AG09309 (cell line): ENCODE data around the gene MALRD1.
"Not testable (repeated sequence)": the region's sequence is repeated elsewhere in the genome, so short reads cannot be mapped to it uniquely, and the experiment has no call there.

Source experiments
- DNase-seq: peaks from one replicate; pipeline ENCODE4 v3.0.0-alpha.2; 2010; ENCODE audit warnings: low read depth
- H3K4me3 ChIP-seq: 2 replicates; pipeline ENCODE4 v1.5.1; 2011; ENCODE audit warnings: mild to moderate bottlenecking, low read depth, low read length, moderate library complexity; ENCODE audit not compliant: control insufficient read depth
- TF ChIP-seq, protein P1 (sequence below): IDR thresholded peaks from 2 replicates; pipeline ENCODE4 v1.5.1; 2011; ENCODE audit warnings: mild to moderate bottlenecking, low read depth, low read length, inconsistent platforms; ENCODE audit not compliant: insufficient read depth, control insufficient read depth; ENCODE audit errors: missing control alignments

MALRD1 gene

DNA sequence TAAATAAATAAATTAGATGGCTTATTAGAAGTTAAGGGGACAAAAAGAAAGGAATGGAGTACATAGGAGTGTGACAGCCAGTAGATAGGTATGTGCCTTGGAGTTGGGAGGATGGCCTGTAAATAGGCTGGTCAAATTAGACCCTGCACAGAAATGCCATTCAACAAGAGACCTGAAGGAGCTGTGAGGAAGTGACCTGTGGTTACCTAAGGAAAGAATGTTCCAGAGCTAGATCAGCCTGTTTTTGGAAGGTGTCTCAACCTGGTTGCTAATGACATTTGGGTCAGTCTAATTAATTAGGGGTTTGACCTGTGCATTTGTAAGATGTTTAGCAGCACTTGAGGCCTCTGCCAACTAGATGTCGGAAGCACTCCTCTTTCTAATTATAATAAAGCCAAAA, 452.4 kb downstream of the MALRD1 start:
- no peak for DNase-seq
- no peak overlapping the region for H3K4me3 ChIP-seq
- TF ChIP-seq, protein P1, sequence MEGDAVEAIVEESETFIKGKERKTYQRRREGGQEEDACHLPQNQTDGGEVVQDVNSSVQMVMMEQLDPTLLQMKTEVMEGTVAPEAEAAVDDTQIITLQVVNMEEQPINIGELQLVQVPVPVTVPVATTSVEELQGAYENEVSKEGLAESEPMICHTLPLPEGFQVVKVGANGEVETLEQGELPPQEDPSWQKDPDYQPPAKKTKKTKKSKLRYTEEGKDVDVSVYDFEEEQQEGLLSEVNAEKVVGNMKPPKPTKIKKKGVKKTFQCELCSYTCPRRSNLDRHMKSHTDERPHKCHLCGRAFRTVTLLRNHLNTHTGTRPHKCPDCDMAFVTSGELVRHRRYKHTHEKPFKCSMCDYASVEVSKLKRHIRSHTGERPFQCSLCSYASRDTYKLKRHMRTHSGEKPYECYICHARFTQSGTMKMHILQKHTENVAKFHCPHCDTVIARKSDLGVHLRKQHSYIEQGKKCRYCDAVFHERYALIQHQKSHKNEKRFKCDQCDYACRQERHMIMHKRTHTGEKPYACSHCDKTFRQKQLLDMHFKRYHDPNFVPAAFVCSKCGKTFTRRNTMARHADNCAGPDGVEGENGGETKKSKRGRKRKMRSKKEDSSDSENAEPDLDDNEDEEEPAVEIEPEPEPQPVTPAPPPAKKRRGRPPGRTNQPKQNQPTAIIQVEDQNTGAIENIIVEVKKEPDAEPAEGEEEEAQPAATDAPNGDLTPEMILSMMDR = no peak

DNA sequence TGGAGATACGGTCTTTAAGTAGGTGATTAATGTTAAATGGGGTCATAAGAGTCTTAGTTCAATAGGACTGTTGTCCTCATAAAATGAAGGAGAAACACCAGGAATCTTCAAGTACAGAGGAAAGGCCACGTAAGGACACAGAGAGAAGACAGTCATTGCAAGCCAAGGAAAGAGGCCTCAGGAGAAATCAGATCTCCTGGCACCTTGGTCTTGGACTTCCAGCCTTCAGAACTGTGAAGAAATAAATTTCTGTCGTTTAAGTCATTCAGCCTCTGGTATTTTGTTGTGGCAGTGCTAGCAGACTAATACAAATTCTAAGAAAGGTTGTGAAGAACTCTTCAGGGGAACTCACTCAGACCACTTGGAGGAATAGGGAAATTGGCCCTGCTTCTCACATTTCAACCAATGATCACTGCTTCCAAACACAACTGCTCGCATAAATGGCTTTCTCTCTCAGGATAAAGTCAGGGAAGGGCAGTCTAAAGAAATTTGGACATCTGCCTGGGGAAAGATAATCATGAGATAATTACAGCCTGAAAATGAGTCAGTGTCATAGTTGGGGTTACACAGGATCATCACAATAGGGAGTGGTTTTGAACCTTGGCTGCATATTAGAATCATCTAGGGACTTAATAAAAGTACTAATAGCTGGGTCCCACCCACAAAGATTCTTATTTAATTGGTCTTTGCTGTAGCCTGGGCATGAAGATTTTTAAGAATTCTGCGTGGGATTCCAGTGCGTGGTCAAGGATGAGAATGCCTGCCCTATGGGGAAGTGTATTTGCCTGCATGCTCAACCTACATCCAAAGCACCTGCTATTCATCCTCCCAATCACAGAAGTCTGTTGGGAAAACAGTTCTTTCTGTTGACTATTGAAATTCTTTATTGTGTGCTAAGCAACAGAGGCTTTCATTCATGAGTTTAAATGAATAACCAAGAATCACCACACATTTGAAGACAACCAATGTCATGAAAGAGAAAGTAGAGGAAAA, 457.0 kb downstream of the MALRD1 start:
- no peak for DNase-seq
- H3K4me3 ChIP-seq = no peak overlapping the region
- TF ChIP-seq, protein P1 = no peak

DNA sequence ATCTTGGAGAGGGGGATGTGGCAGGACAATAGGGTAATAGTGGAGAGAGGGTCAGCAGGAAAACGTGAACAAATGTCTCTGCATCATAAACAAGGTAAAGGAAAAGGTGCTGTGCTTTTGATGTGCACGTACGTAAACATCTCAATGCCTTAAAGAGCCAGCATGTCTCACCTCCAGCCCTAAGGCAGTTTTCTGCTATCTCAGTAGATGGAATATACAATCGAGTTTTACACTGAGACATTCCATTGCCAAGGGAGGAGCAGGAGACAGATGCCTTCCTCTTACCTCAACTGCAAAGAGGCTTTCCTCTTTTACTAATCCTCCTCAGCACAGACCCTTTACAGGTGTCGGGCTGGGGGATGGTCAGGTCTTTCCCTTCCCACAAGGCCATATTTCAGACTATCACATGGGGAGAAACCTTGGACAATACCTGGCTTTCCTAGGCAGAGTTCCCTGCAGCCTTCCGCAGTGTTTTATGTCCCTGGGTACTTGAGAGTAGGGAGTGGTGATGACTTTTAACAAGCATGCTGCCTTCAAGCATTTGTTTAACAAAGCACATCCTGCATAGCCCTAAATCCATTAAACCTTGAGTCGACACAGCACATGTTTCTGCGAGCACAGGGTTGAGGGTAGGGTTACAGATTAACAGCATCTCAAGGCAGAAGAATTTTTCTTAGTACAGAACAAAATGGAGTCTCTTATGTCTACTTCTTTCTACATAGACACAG, 461.6 kb downstream of the MALRD1 start:
- DNase-seq, H3K4me3 ChIP-seq: not testable (repeated sequence)

DNA sequence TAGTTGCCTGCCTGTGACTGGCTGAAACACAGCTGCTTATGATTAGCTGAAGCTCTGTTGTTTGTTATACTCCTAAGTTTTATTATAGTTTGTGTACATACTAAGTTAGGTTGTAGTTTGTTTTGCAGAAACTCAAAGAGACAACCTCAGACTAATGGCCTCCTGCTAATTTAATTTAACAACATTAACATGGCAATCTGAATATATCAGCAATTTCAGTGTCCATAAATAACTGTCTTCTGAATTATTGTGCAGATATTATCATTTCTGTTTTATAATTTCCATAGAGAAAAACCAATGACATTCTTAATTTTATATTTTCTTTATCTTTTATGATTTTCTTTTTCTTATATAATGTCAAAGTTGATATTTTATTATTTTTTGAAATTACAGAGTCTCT, 469.5 kb downstream of the MALRD1 start:
- TF ChIP-seq, protein P1 = no peak

DNA sequence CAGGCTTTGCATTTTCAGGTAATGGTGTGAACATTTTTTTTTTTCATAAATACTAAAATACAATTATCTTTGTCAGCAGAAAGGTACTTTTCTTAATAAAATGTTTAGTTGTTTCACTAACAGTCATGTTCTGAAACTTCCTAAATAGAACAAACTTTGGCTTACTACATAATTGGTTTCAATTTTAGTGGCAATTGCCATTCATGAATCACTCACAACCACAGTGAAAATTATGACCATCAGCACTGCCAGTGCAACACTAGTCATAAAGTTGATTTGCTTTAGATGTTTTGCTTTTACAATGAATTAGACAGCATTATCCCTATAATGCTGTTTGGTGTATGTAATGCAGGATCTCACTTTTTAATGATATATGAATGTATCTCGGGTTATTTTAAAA, 470.0 kb downstream of the MALRD1 start:
- TF ChIP-seq, protein P1 = no peak
- DNase-seq = no peak
- no peak overlapping the region for H3K4me3 ChIP-seq

More for the DNA sequence above, 469.5 kb downstream of the MALRD1 start:
- no peak overlapping the region for H3K4me3 ChIP-seq
- no peak for DNase-seq

DNA sequence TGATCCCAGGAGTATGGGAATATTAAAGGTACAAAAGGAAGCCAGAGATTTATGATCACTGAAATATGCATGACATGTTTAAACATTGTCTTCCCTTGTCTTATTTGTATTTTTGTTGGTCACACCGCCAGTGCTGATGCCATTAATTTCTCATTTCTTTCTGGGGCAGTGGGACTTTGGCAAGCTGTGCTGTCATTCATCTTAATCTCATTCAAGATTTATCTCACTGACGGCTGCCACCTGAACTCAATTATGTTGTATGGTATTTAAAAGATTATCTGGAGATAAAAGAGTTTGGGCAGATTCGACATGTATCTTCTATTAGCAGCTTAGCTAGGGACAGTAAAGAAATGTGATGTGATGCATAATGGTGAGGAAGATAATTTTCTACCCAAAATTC, 482.7 kb downstream of the MALRD1 start:
- H3K4me3 ChIP-seq = no peak overlapping the region
- TF ChIP-seq, protein P1 = no peak
- no peak for DNase-seq

DNA sequence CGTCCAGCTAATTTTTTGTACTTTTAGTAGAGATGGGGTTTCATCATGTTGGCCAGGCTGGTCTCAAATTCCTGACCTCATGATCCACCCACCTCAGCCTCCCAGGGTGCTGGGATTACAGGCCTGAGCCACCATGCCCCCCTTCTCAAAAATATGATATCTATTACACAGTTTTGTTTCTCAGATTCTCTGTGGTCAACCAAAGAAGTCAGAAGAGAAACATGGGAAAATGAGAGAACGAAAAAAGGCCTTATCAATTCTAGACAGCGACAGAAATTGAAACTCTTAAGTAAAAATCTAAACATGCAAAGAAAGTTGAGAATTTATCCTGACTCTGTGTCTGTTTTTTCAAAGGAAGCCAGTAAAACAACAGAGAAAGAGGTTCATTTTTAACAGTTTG, 483.8 kb downstream of the MALRD1 start:
- DNase-seq = no peak
- TF ChIP-seq, protein P1 = no peak

More for the DNA sequence above, 483.8 kb downstream of the MALRD1 start:
- no peak overlapping the region for H3K4me3 ChIP-seq
